Progenitor cell of endocrine pancreas (in vitro differentiated cells): Measurements from ENCODE around the gene ORM2. TPM values are rescaled to one million over a fixed set of nuclear protein-coding genes. Genes with fewer than 3 reads are reported as not detected.

ENCODE experiments used
- DNase-seq: peaks from one replicate; pipeline ENCODE4 v3.0.0; 2021; ENCODE audit warnings: low spot score; ENCODE audit not compliant: unreplicated experiment
- H3K27ac Mint-ChIP-seq: 2 replicates; pipeline ENCODE4 v1.8.0; 2021; ENCODE audit warnings: mild to moderate bottlenecking, moderate library complexity, mixed read lengths
- H3K27me3 Mint-ChIP-seq: 2 replicates; pipeline ENCODE4 v1.8.0; 2021; ENCODE audit warnings: mixed read lengths
- H3K36me3 Mint-ChIP-seq: 2 replicates; pipeline ENCODE4 v1.8.0; 2022; ENCODE audit warnings: mixed read lengths; ENCODE audit not compliant: insufficient read depth
- H3K4me1 Mint-ChIP-seq: 2 replicates; pipeline ENCODE4 v1.8.0; 2021; ENCODE audit warnings: low read depth, mixed read lengths
- H3K4me3 Mint-ChIP-seq: 2 replicates; pipeline ENCODE4 v1.8.0; 2021; ENCODE audit warnings: low read depth, mild to moderate bottlenecking, moderate library complexity, mixed read lengths
- H3K9me3 Mint-ChIP-seq: 2 replicates; pipeline ENCODE4 v1.8.0; 2021; ENCODE audit warnings: low read depth, mixed read lengths
- total RNA-seq: library from RNA; stranded (reverse); gene quantifications from 2 replicates; pipeline ENCODE4 v1.2.1, GENCODE V29; 2021
- TF ChIP-seq, protein P1 (sequence below): fragments of 200-600 bp; sonication (generic); IDR thresholded peaks from one replicate; pipeline ENCODE4 v1.5.0; 2021; ENCODE audit warnings: antibody characterized with exemption, mild to moderate bottlenecking; ENCODE audit not compliant: unreplicated experiment

ORM2 gene
- total RNA-seq, 1 donor from 2014 or later, result 5.4 TPM

DNA sequence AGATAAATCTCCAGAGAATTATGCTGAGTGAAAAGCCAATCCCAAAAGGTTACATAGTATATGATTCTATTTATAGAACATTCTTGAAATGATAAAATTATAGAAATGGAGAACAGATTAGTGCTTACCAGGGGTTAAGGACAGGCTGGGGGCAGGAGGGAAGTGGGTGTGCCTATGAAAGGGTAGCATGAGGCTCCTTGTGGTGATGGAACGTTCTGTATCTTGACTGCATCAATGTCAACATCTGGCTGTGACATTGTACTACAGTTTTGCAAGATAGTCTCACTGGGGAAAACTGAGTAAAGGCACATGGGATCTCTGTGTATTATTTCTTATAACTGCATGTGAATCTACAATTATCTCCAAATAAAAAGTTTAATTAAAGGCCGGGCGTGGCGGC lies 22.3 kb downstream of the ORM2 start:
- TF ChIP-seq, protein P1, sequence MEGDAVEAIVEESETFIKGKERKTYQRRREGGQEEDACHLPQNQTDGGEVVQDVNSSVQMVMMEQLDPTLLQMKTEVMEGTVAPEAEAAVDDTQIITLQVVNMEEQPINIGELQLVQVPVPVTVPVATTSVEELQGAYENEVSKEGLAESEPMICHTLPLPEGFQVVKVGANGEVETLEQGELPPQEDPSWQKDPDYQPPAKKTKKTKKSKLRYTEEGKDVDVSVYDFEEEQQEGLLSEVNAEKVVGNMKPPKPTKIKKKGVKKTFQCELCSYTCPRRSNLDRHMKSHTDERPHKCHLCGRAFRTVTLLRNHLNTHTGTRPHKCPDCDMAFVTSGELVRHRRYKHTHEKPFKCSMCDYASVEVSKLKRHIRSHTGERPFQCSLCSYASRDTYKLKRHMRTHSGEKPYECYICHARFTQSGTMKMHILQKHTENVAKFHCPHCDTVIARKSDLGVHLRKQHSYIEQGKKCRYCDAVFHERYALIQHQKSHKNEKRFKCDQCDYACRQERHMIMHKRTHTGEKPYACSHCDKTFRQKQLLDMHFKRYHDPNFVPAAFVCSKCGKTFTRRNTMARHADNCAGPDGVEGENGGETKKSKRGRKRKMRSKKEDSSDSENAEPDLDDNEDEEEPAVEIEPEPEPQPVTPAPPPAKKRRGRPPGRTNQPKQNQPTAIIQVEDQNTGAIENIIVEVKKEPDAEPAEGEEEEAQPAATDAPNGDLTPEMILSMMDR, result no peak
- no peak for DNase-seq
- no peaks in the 10 kb centered on the region for H3K27me3 Mint-ChIP-seq
- H3K4me1 Mint-ChIP-seq, result peaks cover 6% of the 10 kb centered on the region
- H3K27ac Mint-ChIP-seq, result no peak overlapping the region
- H3K4me3 Mint-ChIP-seq, result no peak overlapping the region
- H3K36me3 Mint-ChIP-seq, result peaks cover 22% of the 10 kb centered on the region
- H3K9me3 Mint-ChIP-seq, result no peaks in the 10 kb centered on the region

DNA sequence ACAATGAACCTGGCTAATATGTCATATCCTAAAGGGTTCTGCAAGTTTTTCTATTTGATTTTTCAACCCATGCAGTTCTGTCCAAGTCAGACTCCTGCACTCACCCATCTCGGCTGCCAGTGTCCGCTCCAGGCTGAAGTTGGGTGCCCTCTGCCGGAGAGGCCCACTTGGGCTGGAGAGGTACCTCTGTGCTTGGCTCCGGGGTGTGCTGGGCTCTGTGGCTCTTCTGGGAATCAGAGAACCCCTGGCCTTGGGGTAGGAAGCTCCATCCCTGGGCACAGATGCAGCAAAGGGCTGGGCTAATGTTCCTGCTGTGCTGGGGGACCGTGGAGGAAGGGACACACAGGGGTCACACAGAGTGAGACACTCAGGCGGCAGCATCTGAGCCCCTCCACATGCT lies 26.2 kb downstream of the ORM2 start:
- H3K36me3 Mint-ChIP-seq, result peaks cover 18% of the 10 kb centered on the region
- H3K4me3 Mint-ChIP-seq, result no peak overlapping the region

GRCh38 chr9:114356792-114357191 lies 27.1 kb downstream of the ORM2 start:
- Mint-ChIP-seq H3K36me3 (peaks cover 24% of the 10 kb centered on the region), H3K27me3 (no peaks in the 10 kb centered on the region), H3K9me3 (no peaks in the 10 kb centered on the region), H3K4me3 (no peak overlapping the region), H3K4me1 (no peaks in the 10 kb centered on the region), H3K27ac (no peak overlapping the region)
- TF ChIP-seq, protein P1, result no peak
- DNase-seq, result no peak

More for the DNA sequence above, 26.2 kb downstream of the ORM2 start:
- H3K27ac Mint-ChIP-seq, result no peak overlapping the region
- TF ChIP-seq, protein P1, result no peak
- DNase-seq, result no peak
- H3K4me1 Mint-ChIP-seq, result no peaks in the 10 kb centered on the region
- H3K9me3 Mint-ChIP-seq, result no peaks in the 10 kb centered on the region
- H3K27me3 Mint-ChIP-seq, result no peaks in the 10 kb centered on the region

DNA sequence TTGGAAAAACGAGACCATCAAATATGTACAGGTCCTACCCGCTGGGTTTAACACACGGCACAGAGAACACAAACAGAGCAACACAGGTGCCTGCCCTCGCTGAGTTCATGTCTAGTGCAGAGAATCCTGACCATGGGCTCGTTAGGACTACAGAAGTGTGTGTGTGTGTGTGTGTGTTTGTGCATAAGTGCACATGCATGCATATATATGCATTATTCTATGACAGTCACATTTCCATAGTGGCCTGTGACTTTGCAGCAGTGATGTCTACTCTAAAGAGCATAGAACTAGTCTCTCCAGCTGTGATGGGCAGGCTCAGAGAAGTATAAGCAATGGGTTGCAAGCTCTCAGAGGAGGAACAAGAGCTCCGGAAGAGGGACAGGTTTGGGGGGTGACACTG lies 27.7 kb downstream of the ORM2 start:
- H3K36me3 Mint-ChIP-seq, result peaks cover 22% of the 10 kb centered on the region
- H3K27me3 Mint-ChIP-seq, result no peaks in the 10 kb centered on the region
- H3K4me1 Mint-ChIP-seq, result no peaks in the 10 kb centered on the region
- no peak for DNase-seq
- H3K4me3 Mint-ChIP-seq, result no peak overlapping the region
- TF ChIP-seq, protein P1, result no peak
- H3K27ac Mint-ChIP-seq, result no peak overlapping the region
- H3K9me3 Mint-ChIP-seq, result no peaks in the 10 kb centered on the region

GRCh38 chr9:114357911-114358328 lies 28.3 kb downstream of the ORM2 start:
- Mint-ChIP-seq H3K9me3 (no peaks in the 10 kb centered on the region), H3K4me3 (no peak overlapping the region), H3K27ac (no peak overlapping the region), H3K36me3 (peaks cover 22% of the 10 kb centered on the region), H3K4me1 (no peaks in the 10 kb centered on the region), H3K27me3 (no peaks in the 10 kb centered on the region)
- no peak for DNase-seq
- TF ChIP-seq, protein P1, result no peak
